Common myeloid progenitor, CD34-positive (primary cell): ENCODE measurements around the gene RNF214.
"Not testable (repeated sequence)": the region's sequence is repeated elsewhere in the genome, so short reads cannot be mapped to it uniquely, and the experiment has no call there.

Experiments used
- CTCF ChIA-PET: fragments of 350-600 bp; sonication (Branson Sonifier 250); formaldehyde crosslinking; loops from one replicate; lab custom pipeline; 2021; ENCODE audit warnings: antibody characterized with exemption; lab: Charles Lee
- POLR2A ChIA-PET: fragments of 350-600 bp; sonication (Branson Sonifier 250); formaldehyde crosslinking; loops from one replicate; lab custom pipeline; 2021; ENCODE audit warnings: antibody characterized with exemption; lab: Charles Lee
- DNase-seq, 3 donors: peaks; one replicate each; pipeline versions ENCODE4 v3.0.0 to v3.0.0-alpha.2; 2013
- H3K27ac ChIP-seq, 2 experiments: 1 replicate in 1 of 2; 2 replicates in 1 of 2; pipeline ENCODE4 v1.7.0; 2013; ENCODE audit warnings: inconsistent platforms in 2 of 2, low read length in 2 of 2, mild to moderate bottlenecking in 2 of 2, low read depth in 1 of 2, moderate library complexity in 1 of 2; ENCODE audit not compliant: severe bottlenecking in 2 of 2, insufficient read depth in 1 of 2, poor library complexity in 1 of 2
- H3K27me3 ChIP-seq, 5 experiments: replicated peaks in 2 of 5; 1 replicate in 3 of 5; 2 replicates in 2 of 5; pipeline versions ENCODE4 v1.6.1 to v1.7.0; 2013; ENCODE audit warnings: low read length in 4 of 5, mild to moderate bottlenecking in 2 of 5, moderate library complexity in 2 of 5, inconsistent platforms in 1 of 5; ENCODE audit not compliant: insufficient read depth in 5 of 5, control insufficient read depth in 4 of 5
- H3K36me3 ChIP-seq, 4 experiments: 1 replicate in 2 of 4; 2 replicates in 2 of 4; pipeline versions ENCODE4 v1.6.1 to v1.7.0; 2013; ENCODE audit warnings: low read length in 3 of 4, control low read depth in 1 of 4, mild to moderate bottlenecking in 1 of 4; ENCODE audit not compliant: control insufficient read depth in 4 of 4, insufficient read depth in 4 of 4
- H3K4me1 ChIP-seq, 4 experiments: 1 replicate in 3 of 4; 2 replicates in 1 of 4; pipeline versions ENCODE4 v1.6.1 to v1.7.1; 2013; ENCODE audit warnings: low read length in 3 of 4, mild to moderate bottlenecking in 3 of 4, control low read depth in 1 of 4, inconsistent platforms in 1 of 4, moderate library complexity in 1 of 4; ENCODE audit not compliant: control insufficient read depth in 4 of 4, insufficient read depth in 4 of 4; ENCODE audit errors: control extremely low read depth in 1 of 4
- H3K4me3 ChIP-seq, 7 experiments: 1 replicate in 4 of 7; 2 replicates in 3 of 7; pipeline versions ENCODE4 v1.5.1 to v1.7.0; 2013; ENCODE audit warnings: mild to moderate bottlenecking in 7 of 7, low read length in 6 of 7, moderate library complexity in 6 of 7, inconsistent platforms in 2 of 7, low read depth in 2 of 7, control low read depth in 1 of 7; ENCODE audit not compliant: insufficient read depth in 4 of 7, control insufficient read depth in 1 of 7; ENCODE audit errors: extremely low read depth in 1 of 7
- H3K9me3 ChIP-seq, 5 experiments: 1 replicate in 4 of 5; 2 replicates in 1 of 5; pipeline versions ENCODE4 v1.6.1 to v1.7.1; 2013; ENCODE audit warnings: low read length in 4 of 5, mild to moderate bottlenecking in 2 of 5, inconsistent platforms in 1 of 5, low read depth in 1 of 5, moderate library complexity in 1 of 5; ENCODE audit not compliant: control insufficient read depth in 4 of 5, insufficient read depth in 2 of 5; ENCODE audit errors: control extremely low read depth in 1 of 5
- WGBS: methylation state at CpG from one replicate; pipeline ENCODE4 v1.1.5; 2013; ENCODE audit not compliant: insufficient coverage; 5-methylcytosine and 5-hydroxymethylcytosine counted together

RNF214 gene

GRCh38 chr11:117249571-117249970 is 17.1 kb downstream of the RNF214 start:
- WGBS = 100% methylated on average over 3 of the region's 4 CpGs
- Histone ChIP-seq H3K4me1 (no peaks in the 10 kb centered on the region), H3K27ac (no peak overlapping the region), H3K27me3 (no peaks in the 10 kb centered on the region), H3K9me3 (no peaks in the 10 kb centered on the region), H3K36me3 (peaks cover 7 to 69% (median 25%) of the 10 kb centered on the region in 4 experiments), H3K4me3 (no peak overlapping the region)
- CTCF ChIA-PET = no interaction called here
- DNase-seq = no peak
- POLR2A ChIA-PET = no interaction called here

GRCh38 chr11:117251506-117251905 is 19.0 kb downstream of the RNF214 start:
- 95% methylated on average over 3 of the region's 10 CpGs for WGBS
- Histone ChIP-seq H3K4me3 (no peak overlapping the region), H3K27me3 (no peaks in the 10 kb centered on the region), H3K36me3 (peaks cover 4 to 63% (median 21%) of the 10 kb centered on the region in 4 experiments), H3K4me1 (no peaks in the 10 kb centered on the region), H3K27ac (no peak overlapping the region), H3K9me3 (no peaks in the 10 kb centered on the region)
- POLR2A ChIA-PET = no interaction called here
- no peak for DNase-seq
- CTCF ChIA-PET = no interaction called here

- CTCF ChIA-PET = no interaction called here
These were observed 23.5 kb downstream of the RNF214 start for GRCh38 chr11:117255966-117256365.

DNA sequence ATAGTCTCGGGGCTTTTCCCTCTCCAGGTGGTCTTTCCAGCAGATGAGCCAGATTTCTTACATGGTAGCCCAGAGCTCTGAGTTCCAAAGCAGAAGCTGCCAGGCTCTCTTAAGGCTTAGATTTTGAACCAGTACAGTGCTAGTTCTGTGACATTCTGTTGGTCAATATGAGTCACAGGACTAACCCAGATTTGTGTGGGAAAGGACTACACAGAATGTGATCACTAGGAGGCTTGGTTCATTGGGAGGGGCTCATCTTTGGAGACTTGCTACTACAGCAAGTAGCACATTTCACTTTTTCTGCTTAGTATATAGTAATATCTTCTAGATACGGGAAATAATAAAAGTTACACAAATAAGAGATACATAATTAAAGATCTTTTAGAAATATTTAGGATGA is 24.1 kb downstream of the RNF214 start:
- Histone ChIP-seq H3K9me3 (no peaks in the 10 kb centered on the region), H3K27ac (no peak overlapping the region), H3K36me3 (peaks cover 7 to 41% (median 11%) of the 10 kb centered on the region in 4 experiments), H3K4me1 (no peaks in the 10 kb centered on the region), H3K27me3 (no peaks in the 10 kb centered on the region), H3K4me3 (no peak overlapping the region)
- ChIA-PET POLR2A (no interaction called here), CTCF (no interaction called here)
- WGBS = 100% methylated on average over 1 of the region's 2 CpGs
- no peak for DNase-seq

More at GRCh38 chr11:117255966-117256365, 23.5 kb downstream of the RNF214 start:
- H3K27ac ChIP-seq = no peak overlapping the region
- no peak overlapping the region for H3K4me3 ChIP-seq
- WGBS = 96% methylated on average over 2 of the region's 3 CpGs
- DNase-seq = no peak
- no peaks in the 10 kb centered on the region for H3K27me3 ChIP-seq
- no peaks in the 10 kb centered on the region for H3K9me3 ChIP-seq
- POLR2A ChIA-PET = no interaction called here
- H3K36me3 ChIP-seq = peaks cover 7 to 41% (median 11%) of the 10 kb centered on the region in 4 experiments
- no peaks in the 10 kb centered on the region for H3K4me1 ChIP-seq

DNA sequence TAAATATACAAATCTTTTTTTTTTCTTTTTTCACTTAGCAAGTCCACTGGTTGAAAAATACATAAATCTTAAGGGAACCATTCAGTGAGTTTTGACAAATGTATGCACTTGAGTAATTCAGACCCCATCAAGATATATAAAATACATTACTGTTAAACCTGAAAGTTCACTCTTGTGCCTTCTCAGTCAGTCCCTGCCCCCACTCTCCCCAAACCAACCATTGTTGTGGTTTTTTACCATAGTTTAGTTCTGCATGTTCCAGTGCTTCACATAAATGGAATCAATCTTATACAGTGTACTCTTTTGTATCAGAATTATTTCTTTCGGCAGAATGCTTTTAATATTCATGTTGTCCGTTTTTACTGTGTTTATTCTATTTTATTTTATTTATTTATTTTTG is 26.1 kb downstream of the RNF214 start:
- Histone ChIP-seq H3K36me3 (peaks cover 4 to 42% (median 9%) of the 10 kb centered on the region in 4 experiments), H3K27me3 (no peaks in the 10 kb centered on the region), H3K4me1 (no peaks in the 10 kb centered on the region), H3K9me3 (no peaks in the 10 kb centered on the region), H3K4me3 (no peak overlapping the region), H3K27ac (no peak overlapping the region)
- WGBS = no CpG with 5 or more reads among the region's 2 CpGs
- ChIA-PET CTCF (no interaction called here), POLR2A (no interaction called here)
- DNase-seq = no peak

- Histone ChIP-seq H3K27me3 (no peaks in the 10 kb centered on the region), H3K4me1 (no peaks in the 10 kb centered on the region), H3K27ac (no peak overlapping the region), H3K36me3 (peaks cover 3 to 38% (median 12%) of the 10 kb centered on the region in 4 experiments), H3K4me3 (no peak overlapping the region), H3K9me3 (no peaks in the 10 kb centered on the region)
- ChIA-PET POLR2A (no interaction called here), CTCF (interaction anchor here (0.6 kb wide), 1 partner anchor 24 kb away, joined by 4 read pairs; no protein-coding TSS in a partner anchor)
- no CpG with 5 or more reads among the region's 1 CpG for WGBS
- no peak for DNase-seq
These were observed 26.9 kb downstream of the RNF214 start for GRCh38 chr11:117259417-117259816.

DNA sequence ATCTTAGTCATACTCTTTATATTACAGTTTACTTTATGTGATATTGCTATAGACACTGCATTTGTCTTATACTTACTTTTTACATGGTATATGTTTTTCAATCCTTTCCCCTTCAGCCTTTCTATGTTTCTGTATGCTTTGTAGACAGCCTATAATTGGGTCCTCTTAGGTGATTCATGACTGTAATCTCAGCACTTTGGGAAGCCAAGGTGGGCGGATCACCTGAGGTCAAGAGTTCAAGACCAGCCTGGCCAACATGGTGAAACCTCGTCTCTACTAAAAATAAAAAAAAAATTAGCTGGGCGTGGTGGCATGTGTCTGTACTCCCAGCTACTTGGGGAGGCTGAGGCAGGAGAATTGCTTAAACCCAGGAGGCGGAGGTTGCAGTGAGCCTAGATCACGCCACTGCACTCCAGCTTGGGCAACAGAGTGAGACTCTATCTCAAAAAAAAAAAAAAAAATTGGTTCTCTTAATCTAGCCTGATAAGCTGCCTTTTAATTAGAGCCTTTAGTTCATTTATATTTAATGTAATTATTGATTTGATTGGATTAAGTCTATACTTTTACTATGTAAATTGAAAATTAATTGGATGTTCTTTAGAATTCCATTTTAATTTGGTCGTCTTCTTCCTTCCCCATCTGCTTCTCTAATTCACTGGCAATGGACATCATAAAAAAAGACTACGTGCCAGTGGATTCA is 32.3 kb downstream of the RNF214 start:
- DNase-seq, CTCF ChIA-PET, H3K27ac ChIP-seq, H3K9me3 ChIP-seq, H3K4me1 ChIP-seq, H3K4me3 ChIP-seq, POLR2A ChIA-PET, H3K27me3 ChIP-seq: not testable (repeated sequence)
- peaks cover 3 to 29% (median 9%) of the 10 kb centered on the region in 4 experiments for H3K36me3 ChIP-seq
- 100% methylated on average over 3 of the region's 7 CpGs for WGBS
